Stimulated activated CD4-positive, alpha-beta T cell treated with anti-CD3 and anti-CD28 coated beads, TNF-alpha, amount 100 ng/mL, for 4 hours (primary cell): ENCODE data around the gene CLEC10A.
A peak's percentile ranks its signal among the peaks of the same experiment; 100 is the strongest.
"Not testable (repeated sequence)": the region's sequence is repeated elsewhere in the genome, so short reads cannot be mapped to it uniquely, and the experiment has no call there.

ENCODE experiments used
- DNase-seq, 3 experiments: peaks; one replicate each; pipeline ENCODE4 v3.0.0-alpha.2; 2020; ENCODE audit warnings: low read depth in 3 of 3

The CLEC10A gene, protein sequence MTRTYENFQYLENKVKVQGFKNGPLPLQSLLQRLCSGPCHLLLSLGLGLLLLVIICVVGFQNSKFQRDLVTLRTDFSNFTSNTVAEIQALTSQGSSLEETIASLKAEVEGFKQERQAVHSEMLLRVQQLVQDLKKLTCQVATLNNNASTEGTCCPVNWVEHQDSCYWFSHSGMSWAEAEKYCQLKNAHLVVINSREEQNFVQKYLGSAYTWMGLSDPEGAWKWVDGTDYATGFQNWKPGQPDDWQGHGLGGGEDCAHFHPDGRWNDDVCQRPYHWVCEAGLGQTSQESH

DNA sequence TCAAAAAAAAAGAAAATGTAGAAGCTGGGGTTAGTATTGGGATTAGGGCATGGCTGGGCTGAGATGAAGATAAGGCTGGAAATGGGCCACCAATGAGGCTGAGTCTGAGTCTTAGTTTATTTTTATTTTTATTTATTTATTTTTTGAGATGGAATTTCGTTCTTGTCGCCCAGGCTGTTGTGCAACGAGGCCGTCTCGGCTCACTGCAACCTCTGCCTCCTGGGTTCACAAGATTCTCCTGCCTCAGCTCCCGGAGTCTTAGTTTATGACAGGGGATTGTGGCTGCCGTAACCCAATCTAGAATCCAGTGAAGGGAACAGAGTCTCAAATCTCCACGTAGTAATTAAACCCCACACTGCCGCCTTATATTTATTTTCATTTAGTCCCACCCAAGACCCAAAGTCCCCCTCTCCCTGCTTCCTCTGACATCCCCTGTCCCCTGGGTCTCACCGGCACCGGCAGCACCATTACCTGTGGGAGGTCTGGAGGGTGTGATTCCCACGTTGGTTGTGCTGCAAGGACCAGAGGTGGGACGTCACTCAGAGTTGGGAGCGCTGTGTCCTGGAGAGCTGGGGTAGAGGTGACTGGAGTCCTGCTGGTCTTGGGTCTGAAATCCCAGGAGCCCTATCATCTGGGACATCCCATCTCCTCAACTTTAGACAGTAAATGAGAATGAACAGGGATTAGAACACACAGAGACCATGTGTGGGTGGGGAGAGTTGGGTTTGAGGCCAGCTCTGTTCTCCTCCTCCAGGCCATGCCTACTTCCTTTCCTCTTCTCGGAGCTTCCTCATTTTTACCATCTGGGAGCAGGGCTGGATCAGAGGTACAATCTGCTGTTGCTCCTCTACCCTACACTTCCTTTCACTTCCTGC, at the start of gene CLEC10A:
Gene CLEC10A, minus strand, starts transcription at position 671 of the 875 bp plus-strand sequence. CDS start 1,439 bp downstream, outside the sequence.
- no peak for DNase-seq

DNA sequence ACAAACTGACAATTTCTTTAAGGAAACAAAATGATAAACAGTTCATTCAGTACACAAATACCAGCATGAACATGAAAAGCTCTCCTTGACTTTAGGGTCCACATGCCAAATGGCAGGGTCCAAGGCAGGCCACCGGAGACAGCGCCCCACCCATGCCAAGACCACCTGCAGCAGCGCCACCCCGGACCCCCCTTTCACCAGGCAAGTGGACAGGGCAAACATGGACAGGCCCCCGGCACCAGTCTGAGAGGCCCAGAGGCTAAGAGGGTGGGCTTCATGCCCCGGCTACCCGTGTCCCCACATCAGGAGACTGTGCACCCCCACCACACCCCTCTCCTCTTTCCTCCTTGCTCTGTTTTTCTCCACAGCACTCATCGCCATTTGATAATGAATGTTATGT, 49.3 kb upstream of the CLEC10A start:
- DNase-seq, result no peak

DNA sequence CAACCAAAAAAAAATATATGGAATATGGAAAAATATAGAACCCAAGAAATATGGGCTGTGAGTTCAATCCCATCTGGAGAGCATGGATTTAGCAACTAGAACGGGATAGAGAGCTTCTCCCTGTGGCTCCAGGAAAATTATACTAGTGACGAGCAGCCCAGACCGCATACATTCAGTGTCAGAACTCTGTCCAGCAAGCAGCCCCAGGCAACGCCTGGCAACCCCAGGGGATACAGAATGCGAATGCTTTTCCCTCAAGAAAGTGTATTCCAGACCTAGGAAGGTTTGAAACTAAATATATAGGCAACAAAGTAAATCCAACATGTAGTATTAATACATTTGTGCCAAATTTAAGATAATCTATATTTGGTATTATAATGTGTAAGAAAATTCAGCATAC, 48.1 kb upstream of the CLEC10A start:
- no peak for DNase-seq

DNA sequence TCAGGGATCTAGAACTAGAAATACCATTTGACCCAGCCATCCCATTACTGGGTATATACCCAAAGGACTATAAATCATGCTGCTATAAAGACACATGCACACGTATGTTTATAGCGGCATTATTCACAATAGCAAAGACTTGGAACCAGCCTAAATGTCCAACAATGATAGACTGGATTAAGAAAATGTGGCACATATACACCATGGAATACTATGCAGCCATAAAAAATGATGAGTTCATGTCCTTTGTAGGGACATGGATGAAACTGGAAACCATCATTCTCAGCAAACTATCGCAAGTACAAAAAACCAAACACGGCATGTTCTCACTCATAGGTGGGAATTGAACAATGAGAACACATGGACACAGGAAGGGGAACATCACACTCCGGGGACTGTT, 47.5 kb upstream of the CLEC10A start:
- not testable (repeated sequence) for DNase-seq

DNA sequence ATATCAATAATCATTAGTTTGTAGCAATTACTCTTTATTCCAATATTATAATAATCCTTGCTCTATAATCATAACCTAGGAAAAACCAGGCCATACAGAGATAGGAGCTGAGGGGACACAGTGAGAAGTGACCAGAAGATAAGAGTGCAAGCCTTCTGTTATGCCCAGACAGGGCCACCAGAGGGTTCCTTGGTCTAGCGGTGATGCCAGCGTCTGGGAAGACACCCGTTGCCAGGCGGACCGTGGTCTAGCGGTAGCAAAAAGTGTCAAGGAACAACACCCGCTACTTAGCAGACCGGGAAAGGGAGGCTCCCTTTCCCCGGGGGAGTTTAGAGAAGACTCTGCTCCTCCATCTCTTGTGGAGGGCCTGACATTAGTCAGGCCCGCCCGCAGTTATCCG, 46.3 kb upstream of the CLEC10A start:
- not testable (repeated sequence) for DNase-seq

DNA sequence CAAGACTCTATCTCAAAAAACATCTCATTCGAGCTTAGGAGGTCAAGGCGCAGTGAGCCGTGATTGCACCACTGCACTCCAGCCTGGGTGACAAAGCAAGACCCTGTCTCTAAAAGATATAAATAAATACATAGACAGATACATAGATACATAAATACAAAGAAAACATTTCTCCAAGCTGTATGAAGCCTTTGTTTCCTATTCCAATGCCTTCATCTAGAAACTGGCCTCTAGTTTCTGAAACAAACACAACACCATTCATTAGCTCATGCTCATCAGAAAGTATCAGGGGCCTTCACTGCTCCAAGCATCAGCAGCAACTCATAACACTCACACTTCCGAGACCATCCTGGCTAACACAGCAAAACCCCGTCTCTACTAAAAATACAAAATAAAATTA, 44.9 kb upstream of the CLEC10A start:
- no peak for DNase-seq

DNA sequence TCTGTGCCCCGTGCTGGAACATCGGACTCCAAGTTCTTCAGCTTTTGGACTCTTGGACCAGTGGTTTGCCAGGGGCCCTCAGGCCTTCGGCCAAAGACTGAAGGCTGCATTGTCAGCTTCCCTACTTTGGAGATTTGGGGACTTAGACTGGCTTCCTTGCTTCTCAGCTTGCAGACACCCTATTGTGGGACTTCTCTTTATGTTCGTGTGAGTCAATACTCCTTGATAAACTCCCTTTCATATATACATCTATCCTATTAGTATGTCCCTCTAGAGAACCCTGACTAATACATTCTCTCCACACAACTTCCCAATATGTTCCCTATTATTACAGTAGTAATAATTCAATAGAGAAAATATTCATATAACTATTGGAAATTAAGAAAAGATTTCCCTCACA, 43.8 kb upstream of the CLEC10A start:
- no peak for DNase-seq

DNA sequence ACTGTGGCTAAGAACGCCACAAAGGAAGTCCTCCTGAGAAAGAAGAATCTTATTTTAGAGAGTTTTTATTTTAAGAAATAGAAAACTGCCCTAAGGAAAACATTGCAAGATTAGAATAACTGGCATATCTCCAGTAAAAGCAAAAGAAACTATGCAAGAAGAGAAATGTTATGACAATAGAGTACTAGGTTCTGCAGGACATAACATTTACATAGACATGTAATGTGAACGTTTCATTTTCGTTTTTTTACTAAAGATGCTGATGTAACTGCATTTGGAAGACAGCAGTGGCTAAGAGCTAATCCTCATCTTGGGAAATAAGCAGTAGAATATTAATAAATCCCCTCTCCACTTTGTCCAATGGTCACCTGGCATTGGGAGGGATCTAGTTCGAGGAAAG, 42.3 kb upstream of the CLEC10A start:
- no peak for DNase-seq

DNA sequence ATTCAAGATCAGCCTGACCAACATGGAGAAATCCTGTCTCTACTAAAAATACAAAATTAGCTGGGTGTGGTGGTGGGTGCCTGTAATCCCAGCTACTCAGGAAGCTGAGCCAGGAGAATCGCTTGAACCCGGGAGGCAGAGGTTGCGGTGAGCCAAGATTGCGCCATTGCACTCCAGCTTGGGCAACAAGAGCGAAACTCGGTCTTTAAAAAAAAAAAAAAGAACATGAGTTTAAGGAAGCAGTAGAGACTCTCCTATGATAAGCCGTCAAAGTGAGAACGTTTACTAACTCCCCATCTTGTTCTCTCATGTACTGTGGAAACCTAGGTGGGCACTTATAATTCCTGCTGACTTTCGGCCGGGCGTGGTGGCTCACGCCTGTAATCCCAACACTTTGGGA, 40.6 kb upstream of the CLEC10A start:
- not testable (repeated sequence) for DNase-seq

DNA sequence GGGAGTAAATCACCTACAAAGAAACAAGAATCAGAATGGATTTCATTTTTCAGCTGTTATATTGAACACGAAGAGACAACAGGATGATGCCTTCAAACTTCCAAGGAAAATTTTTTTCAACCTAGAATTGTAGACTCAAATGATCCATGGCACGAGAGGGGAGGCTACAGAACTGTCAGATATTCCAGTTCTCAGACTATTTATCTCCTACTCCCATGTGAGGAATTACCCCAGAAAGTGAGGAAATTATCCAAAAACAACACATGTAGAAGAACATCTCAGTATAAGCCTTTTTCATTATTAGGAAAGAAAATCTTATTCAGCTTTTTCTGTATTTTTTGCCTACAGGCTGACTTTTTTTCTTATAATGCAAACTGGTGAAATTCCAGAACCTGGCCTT, 40.1 kb upstream of the CLEC10A start:
- DNase-seq, result no peak

DNA sequence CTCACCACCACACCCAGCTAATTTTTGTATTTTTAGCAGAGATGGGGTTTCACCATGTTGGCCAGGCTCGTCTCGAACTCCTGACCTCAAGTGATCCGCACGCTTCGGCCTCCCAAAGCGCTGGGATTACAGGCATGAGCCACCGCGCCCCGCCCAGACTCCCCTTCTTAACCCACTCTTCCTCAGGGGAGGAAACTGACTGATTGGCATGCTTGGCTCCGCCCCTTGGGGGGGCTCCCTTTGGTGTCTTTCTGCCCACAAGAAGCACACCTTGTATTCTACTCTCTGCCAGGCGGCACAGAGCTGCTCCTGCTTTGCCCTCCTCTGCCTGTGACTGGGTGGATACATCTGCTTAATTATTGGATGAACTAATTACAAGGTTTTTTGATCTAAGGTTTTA, 39.3 kb upstream of the CLEC10A start:
- no peak for DNase-seq

DNA sequence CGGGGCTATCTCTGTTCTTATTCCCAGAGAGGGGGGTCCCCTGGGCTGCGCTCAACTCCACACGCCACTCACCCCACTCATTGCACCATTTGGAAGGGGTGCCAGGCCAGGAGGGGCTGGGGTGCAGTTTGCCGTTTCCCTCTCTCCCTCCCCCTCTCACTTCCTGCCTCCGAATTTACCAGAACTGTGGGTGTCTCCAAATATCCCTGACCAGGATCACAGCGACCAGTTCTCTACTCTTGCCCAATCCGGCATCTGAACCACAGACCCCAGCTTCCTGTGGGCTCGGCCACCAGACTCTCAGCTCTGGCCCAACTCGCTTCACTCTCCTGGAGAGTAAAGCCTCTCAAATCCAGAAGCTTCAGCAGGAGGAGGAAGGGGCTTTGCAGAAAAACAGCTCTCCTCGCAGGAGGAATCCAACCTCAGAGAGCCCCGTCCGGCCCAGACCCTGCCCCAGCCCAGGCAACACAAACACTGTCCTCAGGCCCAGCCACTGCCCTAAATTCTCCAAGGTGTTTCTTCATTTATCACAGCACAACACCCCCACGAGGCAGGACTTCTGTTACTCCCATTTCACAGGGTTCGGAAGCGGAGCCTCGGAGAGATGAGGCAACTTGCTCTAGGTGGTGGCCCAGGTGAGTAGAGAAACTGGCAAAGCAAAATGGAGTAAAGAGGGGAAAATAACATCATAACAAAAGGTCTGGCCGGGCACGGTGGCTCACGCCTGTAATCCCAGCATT, 35.0 kb upstream of the CLEC10A start:
- no peak for DNase-seq

DNA sequence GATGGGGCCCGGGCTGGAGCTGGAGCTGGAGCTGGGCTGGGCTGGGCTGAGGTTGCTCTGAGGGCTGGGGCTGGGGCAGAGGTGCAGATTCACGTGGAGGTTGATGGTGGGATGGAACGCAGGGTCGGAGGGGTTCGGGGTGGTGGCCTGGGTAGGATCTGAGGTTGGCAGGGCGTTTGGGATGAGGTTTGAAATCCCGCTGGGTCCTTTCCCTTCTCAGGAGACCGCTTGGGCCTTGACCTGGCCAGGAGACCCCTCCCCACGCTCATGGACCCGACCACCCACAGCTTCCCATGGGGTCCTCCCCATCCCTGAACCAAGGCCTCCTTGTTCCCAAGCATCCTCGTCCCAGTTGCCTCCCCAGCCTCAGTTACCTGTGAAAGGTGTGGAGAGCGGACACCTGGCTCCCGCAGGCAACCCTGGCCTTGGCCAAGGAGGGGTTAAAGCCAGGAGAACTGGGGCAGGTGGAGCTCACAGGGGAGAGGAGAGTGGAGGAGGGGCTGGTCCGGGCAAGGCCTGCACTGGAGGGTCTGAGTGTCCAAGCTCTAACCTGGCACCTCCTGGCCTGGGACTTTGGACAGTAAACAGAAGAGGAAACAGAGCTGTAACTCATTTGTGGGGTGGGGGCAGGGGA, 34.3 kb upstream of the CLEC10A start, which contains the start of gene ASGR2:
Gene ASGR2, minus strand, starts transcription at position 582 of the 634 bp plus-strand sequence. CDS start 582 bp downstream, outside the sequence.
- DNase-seq, result no peak

DNA sequence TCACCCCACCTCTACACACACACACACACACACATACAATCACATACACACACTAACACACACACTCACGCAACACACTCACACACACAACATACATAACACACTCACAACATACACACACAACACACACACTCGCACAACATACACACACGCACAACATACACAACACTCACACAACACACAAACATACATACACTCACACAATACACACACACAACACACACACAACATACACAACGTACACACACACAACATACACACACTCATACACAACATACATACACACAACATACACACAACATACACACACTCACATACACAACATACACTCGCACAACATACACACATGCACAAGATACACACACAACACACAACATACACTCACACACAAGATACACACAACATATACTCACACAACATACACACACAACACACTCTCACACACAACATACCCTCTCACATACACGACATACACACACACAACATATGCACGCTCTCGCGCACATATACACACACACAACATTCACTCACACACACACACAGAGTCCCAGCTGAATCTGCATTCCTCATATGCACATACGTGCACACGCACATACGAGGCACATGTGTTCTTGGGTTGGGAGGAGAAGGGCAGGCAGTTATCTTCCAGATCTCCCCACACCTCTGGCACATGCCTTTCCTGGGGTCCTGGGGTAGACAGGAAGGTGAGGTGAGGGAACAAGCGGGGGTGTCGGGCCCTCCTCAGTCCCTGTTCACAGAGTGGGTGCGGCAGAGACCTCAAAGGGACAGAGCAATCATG, 33.4 kb upstream of the CLEC10A start:
- no peak for DNase-seq

DNA sequence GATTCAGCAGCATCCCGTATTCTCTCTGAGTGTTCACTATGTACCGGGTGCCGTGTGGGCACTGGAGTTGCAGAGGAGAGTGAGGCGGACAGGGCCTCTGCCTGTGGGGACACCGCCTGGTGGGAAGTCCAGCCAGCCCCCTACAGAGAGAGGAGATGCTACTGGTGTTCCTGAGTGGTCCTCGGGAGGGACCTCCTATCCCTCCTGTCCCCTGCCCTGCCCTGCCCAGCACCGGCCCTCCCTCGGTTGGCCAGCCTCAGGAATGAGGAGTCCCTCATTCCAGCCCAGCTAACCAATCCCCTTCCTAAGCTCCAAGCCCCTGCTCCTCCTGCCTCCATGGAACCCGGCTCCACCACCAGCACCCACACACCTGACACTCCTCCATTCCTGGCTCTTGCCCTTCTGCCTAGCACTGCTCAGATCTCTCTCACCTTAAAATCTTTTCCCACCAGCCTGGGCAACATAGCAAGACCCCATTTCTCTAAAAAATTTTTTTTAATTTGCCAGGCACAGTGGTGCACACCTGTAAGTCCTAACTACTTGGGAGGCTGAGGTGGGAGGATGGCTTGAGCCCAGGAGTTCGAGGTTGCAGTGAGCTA, 32.6 kb upstream of the CLEC10A start:
- DNase-seq, result no peak

DNA sequence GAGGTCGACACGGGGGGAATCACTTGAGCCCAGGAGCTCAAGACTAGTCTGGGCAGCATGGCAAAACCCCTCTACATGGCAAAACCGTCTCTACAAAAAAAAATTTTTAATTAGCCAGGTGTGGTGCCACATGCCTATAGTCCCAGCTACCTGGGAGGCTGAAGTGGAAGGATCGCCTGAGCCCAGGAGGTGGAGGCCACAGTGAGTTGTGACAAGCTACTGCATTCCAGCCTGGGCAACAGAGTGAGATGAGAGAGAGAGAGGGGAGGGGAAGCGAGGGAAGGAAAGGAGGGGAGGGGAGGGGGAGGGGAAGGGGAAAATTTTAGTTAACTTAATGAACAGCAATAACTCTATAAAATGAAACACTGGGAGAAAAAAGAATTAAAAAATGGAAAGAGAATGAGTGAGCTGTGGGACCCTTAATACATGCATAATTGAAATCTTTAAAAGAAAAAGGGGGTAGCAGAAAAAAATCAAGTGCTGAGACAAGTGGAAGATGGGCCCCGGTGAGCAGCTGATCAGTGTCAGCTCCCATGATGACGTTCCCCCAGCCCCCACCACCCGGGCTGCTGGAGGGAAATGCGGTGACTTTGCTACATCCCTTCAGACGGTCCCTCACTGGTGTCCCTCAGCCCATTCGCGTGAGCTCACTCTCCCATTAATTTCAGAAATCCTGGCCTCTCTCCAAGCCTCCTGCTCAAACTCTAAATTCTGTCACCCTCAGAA, 31.9 kb upstream of the CLEC10A start:
- DNase-seq, result no peak

DNA sequence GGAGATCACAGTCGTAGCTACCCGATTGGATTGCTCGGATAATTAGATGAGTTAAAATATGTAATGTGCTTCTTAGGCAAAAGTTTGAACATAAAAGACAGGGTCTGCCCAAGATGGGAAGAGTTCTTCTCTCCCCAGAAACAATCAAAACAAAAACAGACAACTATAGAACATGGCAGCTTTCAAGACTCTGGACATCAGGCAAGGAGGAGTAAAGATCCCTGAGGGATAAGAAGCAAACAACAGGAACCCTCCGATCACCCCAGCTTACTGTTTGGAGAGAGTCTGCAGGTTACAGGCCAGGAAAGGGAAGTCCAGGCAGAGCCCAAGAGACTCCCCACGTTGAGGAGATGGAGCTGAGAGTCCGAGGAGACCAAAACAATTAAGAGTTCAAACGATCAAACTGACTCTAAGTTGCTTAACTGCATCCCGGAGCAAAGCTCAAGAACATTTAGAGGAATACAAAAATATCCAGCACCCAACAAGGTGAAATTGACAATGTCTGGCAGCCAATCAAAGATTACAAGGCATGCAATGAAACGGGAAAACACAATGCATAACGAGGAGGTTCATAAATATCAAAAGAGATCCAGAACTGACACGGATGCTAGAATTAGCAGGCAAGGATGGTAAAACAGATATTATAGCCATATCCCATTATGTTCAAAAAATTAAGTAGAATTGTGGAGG, 30.7 kb upstream of the CLEC10A start:
- DNase-seq, result no peak

DNA sequence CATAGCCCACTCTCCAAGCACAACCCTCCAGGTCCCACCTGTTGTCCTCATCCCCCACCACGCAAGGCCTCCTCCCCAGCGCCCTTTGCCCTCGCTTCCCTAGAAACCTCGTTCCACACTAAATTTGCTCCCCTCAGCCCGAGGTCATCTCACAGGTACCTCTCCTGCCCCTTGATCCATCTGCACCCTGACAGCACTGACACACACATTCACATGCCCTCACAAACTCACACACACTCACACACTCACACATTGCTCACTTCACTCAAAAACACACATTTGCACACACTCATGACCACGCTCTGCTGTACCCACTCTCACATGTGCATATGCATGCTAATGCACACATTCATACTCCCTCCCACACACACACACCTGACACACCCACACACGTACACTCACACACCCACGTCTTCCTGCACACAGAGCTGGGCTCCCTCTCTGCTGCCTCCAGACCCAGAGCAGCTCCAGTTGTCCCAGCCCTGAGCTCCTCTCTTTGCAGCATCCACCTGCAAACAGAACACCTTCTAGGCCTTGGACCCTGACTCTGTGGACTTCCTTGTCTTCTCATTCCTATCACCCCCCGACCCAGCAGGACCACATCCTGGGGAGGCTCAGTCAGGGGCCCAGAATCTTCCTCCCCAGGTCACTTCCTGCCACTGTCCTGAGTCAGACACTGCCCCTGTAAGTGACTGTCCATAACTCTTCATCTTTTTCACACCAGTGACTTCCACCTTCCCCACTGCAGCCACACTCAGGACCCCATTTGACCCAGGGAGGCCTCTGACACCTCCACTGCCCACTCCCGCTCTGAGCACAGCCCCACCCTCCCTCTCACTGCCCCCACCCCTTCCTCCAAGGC, 29.6 kb upstream of the CLEC10A start:
- DNase-seq, result peak in 2 of 3 experiments; percentile 11 to 14
